HG03025 (cell line): ENCODE data around the gene IL25.
"Not testable (repeated sequence)": the region's sequence is repeated elsewhere in the genome, so short reads cannot be mapped to it uniquely, and the experiment has no call there.

Source experiments
- ATAC-seq: cut with Tn5 transposase; IDR thresholded peaks from one replicate; pipeline ENCODE4 v1.9.1; 2021; ENCODE audit warnings: mild to moderate bottlenecking, moderate library complexity; ENCODE audit not compliant: unreplicated experiment, low FRiP score

The IL25 gene

GRCh38 chr14:23386999-23387398 is 14.4 kb downstream of the IL25 start:
- no peak for ATAC-seq

DNA sequence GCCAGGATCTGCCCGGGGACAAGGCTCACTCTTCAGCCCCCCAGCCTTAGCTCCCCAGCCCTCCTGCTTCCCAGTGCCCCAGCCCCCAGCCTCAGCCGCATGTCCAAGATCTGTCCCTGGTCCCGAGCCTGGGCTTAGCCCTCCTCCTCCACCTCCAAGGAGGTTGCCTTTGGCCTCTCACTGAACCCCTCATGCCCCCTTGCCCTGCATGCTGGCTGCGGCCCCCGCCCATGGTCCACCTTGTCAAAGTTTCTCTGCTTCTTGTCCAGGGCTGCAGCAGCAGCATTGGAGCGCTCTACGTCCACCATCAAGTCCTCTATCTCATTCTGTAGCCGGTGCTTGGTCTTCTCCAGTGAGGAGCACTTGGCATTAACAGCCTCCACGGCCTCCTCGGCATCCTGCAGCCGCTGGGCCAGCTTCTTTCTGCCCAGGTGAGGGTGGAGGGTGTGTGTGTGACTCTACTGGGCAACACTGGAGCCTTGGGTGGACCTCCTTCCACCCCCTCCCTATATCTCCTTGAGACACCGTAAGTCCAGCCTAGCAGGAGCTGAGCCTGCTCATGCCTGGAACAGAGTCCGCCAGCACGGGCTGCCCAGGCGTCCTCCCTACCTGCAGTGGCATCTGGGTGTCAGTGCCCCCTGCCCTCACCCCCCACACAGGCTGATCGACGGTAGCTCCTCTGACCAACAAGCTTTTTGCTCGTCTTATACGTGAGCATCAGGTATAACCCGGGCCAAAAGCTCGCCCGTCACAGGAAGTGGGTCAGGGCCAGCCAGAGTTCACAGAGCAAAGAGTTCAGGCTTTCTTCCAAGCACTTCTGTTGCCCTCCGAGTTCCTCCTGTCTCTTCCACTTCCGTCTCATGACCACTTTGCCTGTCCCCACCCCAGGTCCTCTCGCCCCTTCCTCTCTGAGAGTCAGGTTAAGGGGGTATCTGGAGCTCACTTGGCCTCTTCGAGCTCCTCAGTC is 15.6 kb downstream of the IL25 start:
- no peak for ATAC-seq

GRCh38 chr14:23388996-23389395 is 16.4 kb downstream of the IL25 start:
- ATAC-seq = no peak

GRCh38 chr14:23389396-23389795 is 16.8 kb downstream of the IL25 start:
- no peak for ATAC-seq

DNA sequence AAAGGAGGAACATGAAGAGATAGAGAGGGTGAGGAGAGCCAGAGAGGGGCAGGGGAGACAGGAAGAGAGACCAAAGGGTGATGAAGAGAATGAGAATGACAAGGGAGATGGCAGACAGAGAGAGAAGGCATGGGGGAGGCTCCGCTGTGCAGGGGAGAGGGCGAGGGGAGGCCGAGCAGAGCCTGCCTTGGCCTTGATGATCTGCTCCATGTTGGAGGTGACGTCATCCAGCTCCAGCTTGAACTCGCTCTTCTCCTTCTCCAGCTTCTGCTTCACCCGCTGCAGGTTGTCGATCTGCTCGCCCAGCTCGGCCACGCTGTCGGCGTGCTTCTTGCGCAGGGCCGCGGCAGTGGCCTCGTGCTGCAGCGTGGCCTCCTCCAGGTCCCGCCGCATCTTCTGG is 17.3 kb downstream of the IL25 start:
- not testable (repeated sequence) for ATAC-seq

DNA sequence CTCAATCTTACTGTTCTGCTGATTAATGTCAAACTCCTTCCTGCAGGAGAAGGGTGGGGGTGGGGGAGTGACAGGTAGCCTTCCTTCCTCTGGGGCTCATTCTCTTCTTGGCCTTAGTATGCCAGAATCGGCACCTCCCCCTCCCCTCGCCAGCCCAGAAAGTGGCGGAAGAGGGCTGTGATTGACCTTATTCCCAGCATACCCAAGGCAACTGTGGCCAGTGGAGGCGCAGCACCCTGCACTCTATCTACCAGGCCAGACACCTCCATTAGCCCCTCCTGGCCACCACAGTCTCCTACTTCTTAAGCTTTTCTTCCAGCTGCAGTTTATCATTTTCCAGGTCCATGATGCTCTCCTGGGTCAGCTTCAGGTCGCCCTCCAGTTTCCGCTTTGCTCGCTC is 20.0 kb downstream of the IL25 start:
- no peak for ATAC-seq

GRCh38 chr14:23396126-23396525 is 23.5 kb downstream of the IL25 start:
- ATAC-seq = no peak

GRCh38 chr14:23396781-23397407 is 24.3 kb downstream of the IL25 start:
- no peak for ATAC-seq

GRCh38 chr14:23398348-23398747 is 25.7 kb downstream of the IL25 start:
- no peak for ATAC-seq

DNA sequence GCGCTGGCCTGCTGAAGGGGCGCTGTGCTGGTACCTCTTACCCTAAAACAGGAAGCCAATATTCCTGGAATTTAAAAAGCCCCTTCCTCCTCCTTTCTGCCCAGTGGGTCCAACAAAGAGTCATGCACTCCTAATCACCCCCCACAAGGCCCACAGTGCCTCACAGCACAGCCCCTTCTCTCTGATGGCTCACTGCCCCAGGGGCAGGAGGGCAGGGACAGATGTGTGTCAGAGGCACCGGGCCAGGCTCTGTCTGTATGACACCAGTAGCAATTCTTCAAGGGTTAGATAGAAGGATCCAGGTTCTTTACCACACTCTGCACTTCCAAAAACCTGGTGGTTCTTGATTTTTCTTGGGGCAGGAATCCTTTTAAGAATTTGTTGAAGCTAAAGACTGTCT is 26.5 kb downstream of the IL25 start:
- ATAC-seq = no peak

DNA sequence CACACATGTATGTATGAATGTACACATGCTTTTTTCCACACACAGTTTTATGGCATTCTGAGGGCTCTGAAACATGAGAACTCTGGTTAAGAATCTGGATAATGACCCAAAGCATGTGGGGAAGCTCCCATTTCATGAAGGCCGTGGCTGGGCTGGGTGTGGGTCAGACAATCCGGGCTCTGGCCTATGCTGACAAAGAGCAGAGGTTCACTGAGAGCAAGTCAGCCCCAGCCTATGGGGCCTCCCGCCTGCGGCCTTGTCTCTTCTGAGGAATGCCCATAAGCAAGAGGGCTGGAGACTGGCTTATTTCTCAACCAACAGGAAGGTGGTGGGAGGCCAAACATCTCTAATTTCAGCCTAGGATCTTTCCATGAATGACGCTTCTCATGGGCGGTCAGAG is 27.0 kb downstream of the IL25 start:
- ATAC-seq = no peak

DNA sequence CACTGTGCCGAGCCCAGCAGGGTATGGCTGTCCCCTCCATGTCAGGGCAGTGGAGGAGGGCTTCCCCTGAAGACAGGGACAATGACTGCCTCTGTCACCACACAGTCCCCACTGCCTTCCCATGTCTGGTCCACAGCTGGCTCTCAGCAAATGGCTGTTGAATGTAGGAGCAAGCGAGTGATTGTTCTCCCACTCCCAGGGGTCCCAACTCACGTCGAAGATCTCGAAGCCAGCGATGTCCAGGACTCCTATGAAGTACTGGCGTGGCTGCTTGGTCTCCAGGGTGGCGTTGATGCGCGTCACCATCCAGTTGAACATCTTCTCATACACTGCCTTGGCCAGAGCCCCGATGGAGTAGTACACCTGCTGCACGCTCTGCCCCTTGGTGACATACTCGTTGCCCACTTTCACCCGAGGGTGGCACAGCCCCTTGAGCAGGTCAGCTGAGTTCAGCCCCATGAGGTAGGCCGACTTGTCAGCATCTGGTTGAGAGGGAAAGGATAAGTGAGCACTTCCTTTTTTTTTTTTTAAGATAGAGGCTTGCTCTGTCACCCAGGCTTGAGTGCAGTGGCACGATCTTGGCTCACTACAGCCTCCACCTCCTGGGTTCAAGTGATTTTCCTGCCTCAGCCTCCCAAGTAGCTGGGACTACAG is 28.0 kb downstream of the IL25 start:
- not testable (repeated sequence) for ATAC-seq

DNA sequence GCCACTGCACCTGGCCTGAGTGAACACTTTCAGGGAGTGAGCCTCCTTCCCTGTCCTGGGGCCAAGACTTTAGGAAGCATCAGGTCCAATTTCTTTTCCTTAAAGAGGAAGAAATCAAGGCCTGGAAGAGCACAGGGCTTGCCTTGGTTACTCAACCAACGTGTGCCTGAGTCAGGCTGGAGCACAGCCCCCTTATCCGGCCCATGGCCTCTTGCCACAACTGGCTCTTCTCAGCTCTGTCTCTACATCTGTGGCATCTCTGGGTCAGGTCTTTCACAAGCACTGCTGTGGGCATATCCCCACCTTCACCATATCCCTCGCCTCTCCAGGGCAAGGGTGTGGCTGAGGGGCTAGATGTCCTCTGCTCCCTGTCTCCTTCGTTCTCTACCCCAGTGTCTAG is 28.7 kb downstream of the IL25 start:
- ATAC-seq = no peak

DNA sequence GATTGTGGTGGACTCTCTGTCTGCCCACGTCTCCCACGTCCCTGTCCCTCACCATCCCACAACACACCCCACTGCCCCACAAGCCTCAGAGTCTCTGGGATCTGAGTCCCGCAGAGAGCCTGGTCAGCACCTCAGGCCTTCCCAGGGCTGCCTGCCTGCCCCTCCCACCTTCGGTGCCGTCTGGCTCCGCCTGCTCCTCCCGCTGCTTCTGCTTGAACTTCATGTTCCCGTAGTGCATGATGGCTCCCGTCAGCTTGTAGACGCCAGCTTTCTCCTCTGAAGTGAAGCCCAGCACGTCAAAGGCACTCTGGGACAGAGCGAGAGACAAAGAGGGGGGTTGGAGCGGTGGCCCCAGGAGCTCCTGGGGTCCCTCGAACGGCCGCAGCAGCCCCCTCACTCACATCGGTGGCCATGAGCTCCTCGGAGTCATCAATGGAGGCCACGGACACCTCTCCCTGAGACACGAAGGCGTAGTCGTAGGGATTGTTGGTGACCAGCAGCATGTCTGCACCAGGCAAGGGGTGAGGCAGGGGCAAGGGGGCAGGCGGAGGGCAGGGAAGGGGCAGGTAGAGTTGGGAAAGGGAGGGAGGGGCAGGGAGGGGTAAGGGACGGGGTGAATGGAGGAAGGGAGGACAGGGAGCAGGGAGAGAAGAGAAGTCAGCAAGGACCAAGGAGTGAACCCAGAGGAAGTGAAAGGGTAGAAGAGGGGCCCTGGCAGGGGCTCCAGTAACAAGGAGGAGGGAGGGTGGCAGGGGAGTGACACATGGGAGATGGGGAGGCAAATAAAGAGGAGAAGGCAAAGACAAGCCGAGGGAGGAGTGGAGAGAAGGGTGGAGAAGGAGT is 29.9 kb downstream of the IL25 start:
- no peak for ATAC-seq

DNA sequence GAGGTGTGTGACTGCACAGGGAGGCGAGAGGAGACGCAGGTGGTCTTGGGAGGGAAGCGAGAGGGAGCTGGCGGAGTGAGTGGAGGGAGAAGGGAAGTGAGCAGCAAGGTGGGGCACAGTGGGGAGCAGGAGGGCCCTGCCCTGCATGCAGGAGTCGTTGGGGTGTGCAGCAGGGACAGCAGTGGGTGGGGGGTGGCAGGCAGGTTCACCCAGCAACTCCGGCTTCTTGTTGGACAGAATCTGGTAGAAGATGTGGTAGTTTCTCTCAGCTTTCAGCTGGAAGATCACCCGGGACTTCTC is 30.5 kb downstream of the IL25 start:
- ATAC-seq = no peak

GRCh38 chr14:23403908-23404307 is 31.3 kb downstream of the IL25 start:
- ATAC-seq = no peak

DNA sequence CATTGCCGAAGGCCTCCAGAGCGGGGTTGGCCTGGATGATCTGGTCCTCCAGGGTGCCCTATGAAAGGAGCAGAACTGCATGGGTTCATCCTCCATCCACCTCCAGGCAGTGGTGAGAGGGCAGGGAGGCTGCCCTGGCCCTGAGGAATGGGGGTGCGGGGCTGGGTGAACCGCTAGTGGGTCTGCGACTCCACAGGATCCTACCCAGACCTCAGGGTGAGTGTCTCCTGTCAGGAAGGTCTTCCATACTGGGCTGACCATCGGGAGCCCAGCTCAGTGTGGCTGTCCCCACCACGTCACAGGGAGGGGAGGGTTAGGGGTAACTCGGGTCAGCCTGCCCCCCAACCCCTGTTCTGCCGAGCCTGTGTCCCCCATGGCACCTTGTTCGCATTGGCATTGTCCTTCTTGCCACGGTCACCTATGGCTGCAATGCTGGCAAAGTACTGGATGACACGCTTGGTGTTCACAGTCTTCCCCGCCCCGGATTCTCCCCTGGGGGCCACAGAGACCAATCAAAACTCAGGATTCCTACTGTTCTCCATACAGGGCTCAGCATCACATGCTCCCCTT is 31.8 kb downstream of the IL25 start:
- ATAC-seq = no peak

DNA sequence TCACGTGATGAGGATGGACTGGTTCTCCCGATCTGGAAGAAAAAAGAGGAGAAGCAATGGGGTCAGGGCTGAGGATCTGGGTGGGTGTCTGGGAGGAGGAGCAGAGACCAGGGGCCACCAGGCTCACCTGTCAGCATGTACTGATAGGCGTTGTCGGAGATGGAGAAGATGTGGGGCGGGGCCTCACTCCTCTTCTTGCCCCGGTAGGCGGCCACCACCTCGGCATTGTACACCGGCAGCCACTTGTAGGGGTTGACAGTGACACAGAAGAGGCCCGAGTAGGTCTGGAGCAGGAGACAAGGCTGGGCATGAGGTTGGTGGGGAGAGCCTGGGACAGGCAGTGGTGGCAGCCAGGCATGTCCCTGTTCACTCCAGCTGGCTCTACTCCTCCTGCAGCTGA is 32.5 kb downstream of the IL25 start:
- ATAC-seq = no peak

GRCh38 chr14:23405516-23406025 is 33.0 kb downstream of the IL25 start:
- no peak for ATAC-seq

- ATAC-seq = no peak
These were observed 33.6 kb downstream of the IL25 start for GRCh38 chr14:23406244-23406643.
